GM12878 (cell line): ENCODE data around the gene CHD9. TPM values are rescaled to one million over a fixed set of nuclear protein-coding genes. Genes with fewer than 3 reads are reported as not detected.

Experiments used
- ATAC-seq: fragments of 200-7000 bp; cut with Tn5 transposase; 3 replicates; pipeline ENCODE4 v1.9.1; 2020; ENCODE audit warnings: mild to moderate bottlenecking, moderate library complexity
- BruUV-seq: library from RNA; stranded (reverse); fragments of 400-500 nt; replicated peaks from 2 replicates; lab custom pipeline; 2021; lab: Mats Ljungman, UMichigan
- CTCF ChIA-PET: fragments of 300-600 bp; sonication (Branson Sonifier 250); formaldehyde crosslinking; extraction: SDS; loops from one replicate; lab custom pipeline; 2021; ENCODE audit warnings: inconsistent platforms; lab: Yijun Ruan, JAX
- POLR2A ChIA-PET: fragments of 350-600 bp; formaldehyde crosslinking; extraction: SDS; loops from one replicate; lab custom pipeline; 2021; ENCODE audit warnings: inconsistent platforms; lab: Charles Lee
- RAD21 ChIA-PET: fragments of 300-600 bp; sonication (Branson Sonifier 250); formaldehyde crosslinking; loops from one replicate; lab custom pipeline; 2023; ENCODE audit warnings: antibody characterized with exemption; ENCODE audit not compliant: unreplicated experiment; lab: Charles Lee
- SMC1A ChIA-PET: fragments of 300-600 bp; sonication (Branson Sonifier 250); formaldehyde crosslinking; loops from one replicate; lab custom pipeline; 2023; ENCODE audit not compliant: unreplicated experiment, uncharacterized antibody; lab: Charles Lee
- DNase-seq: peaks from one replicate; pipeline ENCODE4 v3.0.0-alpha.2; 2011; ENCODE audit warnings: low read depth, low spot score
- FAIRE-seq: peaks from 3 replicates; lab custom pipeline; 2011; peaks lifted over from hg19 to GRCh38; lab: Jason Lieb, UNC
- H2AFZ ChIP-seq: 2 replicates; pipeline ENCODE4 v1.6.0; 2011; ENCODE audit warnings: low read depth, low read length, control low read depth; ENCODE audit not compliant: control insufficient read depth
- H3K27ac ChIP-seq: 2 replicates; pipeline ENCODE4 v1.5.1; 2011; ENCODE audit warnings: control low read depth; ENCODE audit not compliant: control insufficient read depth, insufficient read depth
- H3K27me3 ChIP-seq, 2 experiments: replicated peaks in 1 of 2; 2 replicates each; pipeline versions ENCODE4 v1.6.0 to v1.6.1; 2011; ENCODE audit warnings: low read length in 1 of 2; ENCODE audit not compliant: control insufficient read depth in 2 of 2, insufficient read depth in 2 of 2
- H3K36me3 ChIP-seq, 2 experiments: 2 replicates each; pipeline ENCODE4 v1.5.1; 2011; ENCODE audit warnings: low read length in 1 of 2; ENCODE audit not compliant: control insufficient read depth in 2 of 2, insufficient read depth in 2 of 2
- H3K4me1 ChIP-seq: 2 replicates; pipeline ENCODE4 v1.6.1; 2011; ENCODE audit warnings: mild to moderate bottlenecking, low read length, moderate library complexity, mixed read lengths; ENCODE audit not compliant: control insufficient read depth, insufficient read depth
- H3K4me2 ChIP-seq: 2 replicates; pipeline ENCODE4 v1.6.0; 2011; ENCODE audit warnings: control low read depth; ENCODE audit not compliant: control insufficient read depth, insufficient read depth
- H3K4me3 ChIP-seq: fragments of 200-600 bp; sonication (generic); 2 replicates; pipeline ENCODE4 v1.5.1; 2016
- H3K79me2 ChIP-seq: 2 replicates; pipeline ENCODE4 v1.6.0; 2011; ENCODE audit warnings: low read length; ENCODE audit not compliant: control insufficient read depth, insufficient read depth
- H3K9ac ChIP-seq: 2 replicates; pipeline ENCODE4 v1.8.0; 2011; ENCODE audit warnings: low read length, control low read depth, mixed read lengths; ENCODE audit not compliant: control insufficient read depth, insufficient read depth
- H3K9me3 ChIP-seq: replicated peaks from 3 replicates; pipeline ENCODE4 v1.5.1; 2011; ENCODE audit warnings: mild to moderate bottlenecking, low read length; ENCODE audit not compliant: control insufficient read depth, insufficient read depth
- H4K20me1 ChIP-seq: 2 replicates; pipeline ENCODE4 v1.6.0; 2011; ENCODE audit not compliant: control insufficient read depth, insufficient read depth
- E2F8 ChIP-seq: fragments of 450-650 bp; IDR thresholded peaks from 2 replicates; pipeline ENCODE4 v1.6.1; 2018; ENCODE audit warnings: mild to moderate bottlenecking, low read depth, moderate library complexity; ENCODE audit not compliant: partially characterized antibody
- JUNB ChIP-seq: IDR thresholded peaks from 2 replicates; pipeline ENCODE4 v1.6.1; 2016; ENCODE audit warnings: antibody characterized with exemption, mild to moderate bottlenecking
- POLR2A ChIP-seq: IDR thresholded peaks from 2 replicates; pipeline ENCODE4 v1.6.1; 2011; ENCODE audit warnings: low read depth, mild to moderate bottlenecking, low read length
- RELB ChIP-seq: fragments of 450-650 bp; IDR thresholded peaks from 2 replicates; pipeline ENCODE4 v1.6.1; 2017; ENCODE audit warnings: low read depth, mild to moderate bottlenecking, moderate library complexity
- RUNX3 ChIP-seq: IDR thresholded peaks from 2 replicates; pipeline ENCODE4 v1.6.1; 2012; ENCODE audit warnings: low read length, inconsistent platforms
- SPI1 ChIP-seq: IDR thresholded peaks from 2 replicates; pipeline ENCODE4 v1.6.1; 2011; ENCODE audit warnings: low read depth, mild to moderate bottlenecking, low read length, moderate library complexity, borderline replicate concordance; ENCODE audit not compliant: insufficient read depth
- YBX1 ChIP-seq: fragments of 450-650 bp; IDR thresholded peaks from 2 replicates; pipeline ENCODE4 v1.6.1; 2016; ENCODE audit warnings: antibody characterized with exemption
- in situ Hi-C: fragments of 300-500 bp; cut with MboI; formaldehyde crosslinking; loops from 9 replicates; pipeline ENCODE4 v1.14.3; 2018; ENCODE audit warnings: mixed read lengths
- intact Hi-C: fragments of 100-400 bp; cut with micrococcal nuclease; formaldehyde crosslinking; loops from one replicate; pipeline ENCODE4 v1.14.2; 2022; ENCODE audit not compliant: unreplicated experiment
- polyA plus RNA-seq, 11 experiments: library from polyadenylated mRNA; depleted of rRNA in 4 of 11; unstranded in 6 of 11; stranded (reverse) in 5 of 11; fragments of >200 nt; fragmentation: Nextera tagmentation in 4 of 11; fragmentation: Illumina TruSeq in 1 of 11; extraction: Ambion mirVana in 4 of 11; extraction: Trizol in 1 of 11; gene quantifications; 1 replicate in 1 of 11; 2 replicates in 10 of 11; pipeline versions ENCODE4 v1.2.1 to v1.2.3, GENCODE V29; 2011 to 2016; ENCODE audit warnings: inconsistent platforms in 2 of 11, missing spikeins in 2 of 11, low read depth in 1 of 11
- total RNA-seq, 4 experiments: library from RNA; depleted of rRNA in 3 of 4; stranded (reverse); fragments of >200 nt in 3 of 4; fragmentation: Illumina TruSeq in 1 of 4; extraction: Trizol in 1 of 4; gene quantifications; 2 replicates each; pipeline versions ENCODE4 v1.2.1 to v1.2.3, GENCODE V29; 2013 to 2021

The CHD9 gene
- total and polyA plus RNA-seq, 10 of the 15 experiments (the other 5 are each of a cell fraction or from before 2014, with no cell fraction given) = 29.2 to 95.7 (median 54.3) TPM

GRCh38 chr16:53153130-53153529 lies 98.3 kb downstream of the CHD9 start:
- no peak for TF ChIP-seq E2F8
- TF ChIP-seq SPI1 = no peak
- TF ChIP-seq JUNB = peak; percentile 15; the same call in 1 of the 2 replicates
- TF ChIP-seq RELB = no peak
- no peak for TF ChIP-seq POLR2A
- TF ChIP-seq RUNX3 = no peak
- TF ChIP-seq YBX1 = no peak
- peaks cover 0 to 15% of the 10 kb centered on the region in 2 experiments; a peak in 3 of 4 replicates for H3K36me3 ChIP-seq
- ChIA-PET POLR2A (no interaction called here), RAD21 (interaction anchor here (9.4 kb wide), 1 partner anchor 96 kb away, joined by 73 read pairs; the partner anchor contains the start of gene CHD9), CTCF (interaction anchor here (0.9 to 2.7 kb wide), 4 partner anchors 12 to 95 kb away, joined by 3 to 10 read pairs (median 4); no protein-coding TSS in a partner anchor), SMC1A (interaction anchor here (1.0 kb wide), 1 partner anchor 15 kb away, joined by 4 read pairs; no protein-coding TSS in a partner anchor)
- H4K20me1 ChIP-seq = no peaks in the 10 kb centered on the region
- H3K9me3 ChIP-seq = no peaks in the 10 kb centered on the region
- H3K79me2 ChIP-seq = peaks cover 36% of the 10 kb centered on the region
- BruUV-seq = no TSS peak
- DNase-seq (no peak), ATAC-seq (peak; percentile 67), FAIRE-seq (no peak)
- in situ Hi-C loops (no loop called here), intact Hi-C loops (no loop called here)
- H3K4me3 ChIP-seq = no peak overlapping the region
- no peak overlapping the region for H2AFZ ChIP-seq
- no peaks in the 10 kb centered on the region for H3K27me3 ChIP-seq
- H3K9ac ChIP-seq = no peak overlapping the region
- H3K4me2 ChIP-seq = no peak overlapping the region
- no peaks in the 10 kb centered on the region; the same call in 1 of the 2 replicates for H3K4me1 ChIP-seq
- H3K27ac ChIP-seq = no peak overlapping the region
